Stimulated activated naive B cell treated with anti-CD40 and anti-IgM and Interleukin-4, amounts not matched to agents 10 μg/mL and 1 μg/mL and 100 μg/mL, for 72 hours (primary cell): ENCODE results near the gene BMAL1.

Experiments used
- ATAC-seq, 2 donors: fragments of 150-1000 bp; cut with Tn5 transposase; replicated peaks; 2 replicates each; pipeline ENCODE4 v1.10.0; 2021; ENCODE audit warnings: moderate library complexity in 1 of 2
- DNase-seq: peaks from one replicate; pipeline ENCODE4 v3.0.0; 2021
- H3K27ac Mint-ChIP-seq: one replicate; pipeline ENCODE4 v1.8.0; 2022; ENCODE audit warnings: mild to moderate bottlenecking, mixed read lengths
- H3K27me3 Mint-ChIP-seq, 2 donors: one replicate each; pipeline ENCODE4 v1.8.0; 2022; ENCODE audit warnings: mixed read lengths in 2 of 2
- H3K36me3 Mint-ChIP-seq, 2 donors: one replicate each; pipeline ENCODE4 v1.8.0; 2022; ENCODE audit warnings: mixed read lengths in 2 of 2, mild to moderate bottlenecking in 1 of 2
- H3K4me1 Mint-ChIP-seq, 2 donors: one replicate each; pipeline ENCODE4 v1.8.0; 2022; ENCODE audit warnings: mixed read lengths in 2 of 2, mild to moderate bottlenecking in 1 of 2
- H3K4me3 Mint-ChIP-seq, 2 donors: one replicate each; pipeline ENCODE4 v1.8.0; 2022; ENCODE audit warnings: mild to moderate bottlenecking in 2 of 2, mixed read lengths in 2 of 2, moderate library complexity in 1 of 2
- H3K9me3 Mint-ChIP-seq, 2 donors: one replicate each; pipeline ENCODE4 v1.8.0; 2022; ENCODE audit warnings: mixed read lengths in 2 of 2, mild to moderate bottlenecking in 1 of 2

The BMAL1 gene

GRCh38 chr11:13277768-13278608 is at the start of gene BMAL1:
Gene BMAL1, plus strand, starts transcription at chr11:13277790. Its CDS starts 76,519 bp downstream, at chr11:13354309.
- DNase-seq, result peak; percentile 40
- peaks cover 9 to 18% of the 10 kb centered on the region in 2 donors for H3K36me3 Mint-ChIP-seq
- H3K9me3 Mint-ChIP-seq, result no peaks in the 10 kb centered on the region
- H3K4me3 Mint-ChIP-seq, result peak within 1 kb of the TSS; percentile 93 to 95
- peak within 1 kb of the TSS; percentile 91 for H3K27ac Mint-ChIP-seq
- H3K27me3 Mint-ChIP-seq, result peaks cover 14 to 29% of the 10 kb centered on the region in 2 donors
- peak; percentile 35 to 42 for ATAC-seq
- H3K4me1 Mint-ChIP-seq, result peaks cover 16 to 42% of the 10 kb centered on the region in 2 donors

DNA sequence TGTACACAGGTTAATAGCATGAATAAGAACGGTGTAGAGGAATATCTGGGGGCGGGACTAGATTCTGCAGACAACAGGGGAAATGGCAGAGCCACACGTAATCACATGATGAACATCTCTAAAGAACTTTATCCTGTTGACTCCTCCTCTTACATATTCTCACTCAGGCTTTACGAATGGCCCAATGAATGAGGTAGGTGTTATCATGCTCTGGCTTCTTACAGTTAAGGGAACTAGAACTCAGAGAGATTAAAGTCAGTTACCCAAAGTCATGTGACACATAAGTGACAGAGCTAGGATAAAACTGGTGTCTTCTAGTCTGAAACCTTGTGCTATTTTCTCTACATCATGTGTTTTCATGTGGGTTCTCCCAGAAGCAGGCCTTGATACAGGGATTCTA is 49.0 kb upstream of the BMAL1 start:
- Mint-ChIP-seq H3K4me3 (no peak overlapping the region), H3K4me1 (peaks cover 13 to 26% of the 10 kb centered on the region in 2 donors), H3K36me3 (no peaks in the 10 kb centered on the region), H3K27ac (no peak overlapping the region), H3K9me3 (no peaks in the 10 kb centered on the region), H3K27me3 (no peaks in the 10 kb centered on the region)
- DNase-seq (no peak), ATAC-seq (peak; percentile 73 to 82)

DNA sequence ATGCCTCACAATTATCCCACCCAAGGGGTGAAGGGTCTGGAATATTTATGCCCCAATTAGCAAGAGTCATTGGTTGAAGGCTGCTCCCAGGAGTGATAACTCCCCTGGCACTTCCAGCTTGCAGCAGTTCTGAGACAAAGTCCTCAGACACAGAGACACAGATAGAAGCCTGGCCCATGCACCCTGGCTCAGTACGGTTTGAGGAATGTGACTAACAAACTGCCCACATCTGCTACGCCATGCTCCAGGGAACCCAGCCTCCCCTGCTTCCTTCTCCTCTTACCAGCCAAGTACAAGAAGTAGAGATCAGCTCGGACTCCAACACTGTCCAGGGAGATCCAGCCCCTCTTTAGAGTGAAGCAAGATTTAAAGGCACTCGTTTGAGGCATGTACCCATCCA is 48.5 kb upstream of the BMAL1 start:
- DNase-seq (no peak), ATAC-seq (peak; percentile 56 to 57)
- H3K36me3 Mint-ChIP-seq, result no peaks in the 10 kb centered on the region
- H3K27me3 Mint-ChIP-seq, result no peaks in the 10 kb centered on the region
- H3K27ac Mint-ChIP-seq, result no peak overlapping the region
- no peaks in the 10 kb centered on the region for H3K9me3 Mint-ChIP-seq
- no peak overlapping the region for H3K4me3 Mint-ChIP-seq
- peaks cover 13 to 26% of the 10 kb centered on the region in 2 donors for H3K4me1 Mint-ChIP-seq

- ATAC-seq, result no peak
- Mint-ChIP-seq H3K9me3 (no peaks in the 10 kb centered on the region), H3K4me3 (no peak overlapping the region), H3K27me3 (no peaks in the 10 kb centered on the region), H3K36me3 (no peaks in the 10 kb centered on the region), H3K4me1 (peaks cover 13 to 26% of the 10 kb centered on the region in 2 donors), H3K27ac (no peak overlapping the region)
- DNase-seq, result no peak
These were observed 47.8 kb upstream of the BMAL1 start for GRCh38 chr11:13229711-13230318.

DNA sequence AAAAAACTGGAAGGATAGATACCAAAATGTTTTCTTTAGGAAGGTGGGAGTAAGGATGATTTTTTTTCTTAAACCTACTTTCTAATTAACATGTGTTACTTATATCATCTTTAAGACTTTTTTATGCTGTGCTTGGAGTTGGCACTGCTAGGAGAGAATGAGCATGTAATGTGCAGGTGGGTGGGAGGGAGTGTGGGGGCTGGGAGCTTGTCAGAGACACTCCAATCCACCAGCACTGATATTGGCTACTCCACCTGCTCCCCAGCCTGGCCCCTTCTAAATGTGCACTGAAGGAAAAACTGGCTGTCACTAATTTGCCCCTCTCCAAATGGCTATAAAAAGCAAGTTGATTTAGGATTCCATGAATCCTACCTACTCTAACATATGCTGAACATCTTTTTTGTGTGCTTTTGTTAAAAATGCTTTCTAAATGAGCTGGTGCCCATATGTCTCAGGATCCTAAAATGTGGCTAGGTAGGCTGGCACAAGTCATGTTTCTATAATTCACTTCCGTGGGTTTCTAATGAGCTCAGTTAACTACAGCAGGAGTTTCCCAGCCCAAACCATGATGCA is 44.3 kb upstream of the BMAL1 start:
- H3K4me1 Mint-ChIP-seq, result peaks cover 10 to 19% of the 10 kb centered on the region in 2 donors
- H3K36me3 Mint-ChIP-seq, result no peaks in the 10 kb centered on the region
- ATAC-seq (no peak), DNase-seq (no peak)
- no peaks in the 10 kb centered on the region for H3K27me3 Mint-ChIP-seq
- peaks cover 4 to 6% of the 10 kb centered on the region in 2 donors for H3K9me3 Mint-ChIP-seq
- H3K4me3 Mint-ChIP-seq, result no peak overlapping the region
- no peak overlapping the region for H3K27ac Mint-ChIP-seq

GRCh38 chr11:13235895-13236294 is 41.7 kb upstream of the BMAL1 start:
- H3K27me3 Mint-ChIP-seq, result peaks cover 0 to 4% of the 10 kb centered on the region in 2 donors
- peaks cover 2 to 6% of the 10 kb centered on the region in 2 donors for H3K4me1 Mint-ChIP-seq
- DNase-seq (no peak), ATAC-seq (no peak)
- peaks cover 4 to 6% of the 10 kb centered on the region in 2 donors for H3K9me3 Mint-ChIP-seq
- no peaks in the 10 kb centered on the region for H3K36me3 Mint-ChIP-seq
- no peak overlapping the region for H3K4me3 Mint-ChIP-seq
- H3K27ac Mint-ChIP-seq, result no peak overlapping the region

- H3K4me1 Mint-ChIP-seq, result peaks cover 2 to 6% of the 10 kb centered on the region in 2 donors
- DNase-seq (no peak), ATAC-seq (no peak)
- H3K9me3 Mint-ChIP-seq, result peaks cover 4 to 6% of the 10 kb centered on the region in 2 donors
- peaks cover 0 to 4% of the 10 kb centered on the region in 2 donors for H3K27me3 Mint-ChIP-seq
- no peaks in the 10 kb centered on the region for H3K36me3 Mint-ChIP-seq
- no peak overlapping the region for H3K4me3 Mint-ChIP-seq
- no peak overlapping the region for H3K27ac Mint-ChIP-seq
These were observed 41.0 kb upstream of the BMAL1 start for GRCh38 chr11:13236626-13237025.

DNA sequence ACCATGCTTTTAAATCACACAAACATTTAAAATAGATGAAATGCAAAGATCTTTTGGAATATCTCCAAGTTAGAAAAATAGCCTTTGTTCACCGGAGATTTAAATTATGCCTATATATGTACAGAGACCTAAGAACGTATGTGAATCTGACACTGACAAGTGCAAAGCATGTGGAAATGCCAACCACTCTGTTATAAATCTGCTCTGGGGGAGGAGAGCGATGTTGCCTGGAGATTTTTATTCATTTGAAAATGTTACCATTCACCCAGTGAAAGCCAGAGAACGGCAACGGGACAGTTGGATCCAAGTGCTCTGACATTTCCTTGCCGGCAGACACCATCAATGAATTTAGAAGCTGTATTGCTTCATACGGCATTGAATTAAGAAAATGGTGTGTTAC is 39.8 kb upstream of the BMAL1 start:
- no peak for DNase-seq
- H3K9me3 Mint-ChIP-seq, result peaks cover 4 to 6% of the 10 kb centered on the region in 2 donors
- no peaks in the 10 kb centered on the region for H3K36me3 Mint-ChIP-seq
- H3K4me3 Mint-ChIP-seq, result no peak overlapping the region
- peaks cover 0 to 4% of the 10 kb centered on the region in 2 donors for H3K27me3 Mint-ChIP-seq
- ATAC-seq, result no peak
- H3K4me1 Mint-ChIP-seq, result peaks cover 2 to 6% of the 10 kb centered on the region in 2 donors
- H3K27ac Mint-ChIP-seq, result no peak overlapping the region

GRCh38 chr11:13238879-13239514 is 38.6 kb upstream of the BMAL1 start:
- DNase-seq, result peak; percentile 4
- H3K4me1 Mint-ChIP-seq, result peaks cover 2 to 6% of the 10 kb centered on the region in 2 donors
- peaks cover 4 to 10% of the 10 kb centered on the region in 2 donors for H3K27me3 Mint-ChIP-seq
- no peaks in the 10 kb centered on the region for H3K36me3 Mint-ChIP-seq
- H3K4me3 Mint-ChIP-seq, result no peak overlapping the region
- peak; percentile 67 to 71 for ATAC-seq
- H3K27ac Mint-ChIP-seq, result no peak overlapping the region
- peaks cover 4 to 6% of the 10 kb centered on the region in 2 donors for H3K9me3 Mint-ChIP-seq

GRCh38 chr11:13242564-13242963 is 35.0 kb upstream of the BMAL1 start:
- Mint-ChIP-seq H3K9me3 (no peaks in the 10 kb centered on the region), H3K4me3 (no peak overlapping the region), H3K27me3 (peaks cover 25 to 26% of the 10 kb centered on the region in 2 donors), H3K36me3 (no peaks in the 10 kb centered on the region), H3K27ac (no peak overlapping the region), H3K4me1 (peaks cover 2 to 6% of the 10 kb centered on the region in 2 donors)
- no peak for DNase-seq
- ATAC-seq, result no peak

GRCh38 chr11:13247606-13248296 is 29.8 kb upstream of the BMAL1 start:
- ATAC-seq, result no peak
- no peak overlapping the region for H3K27ac Mint-ChIP-seq
- no peaks in the 10 kb centered on the region for H3K4me1 Mint-ChIP-seq

DNA sequence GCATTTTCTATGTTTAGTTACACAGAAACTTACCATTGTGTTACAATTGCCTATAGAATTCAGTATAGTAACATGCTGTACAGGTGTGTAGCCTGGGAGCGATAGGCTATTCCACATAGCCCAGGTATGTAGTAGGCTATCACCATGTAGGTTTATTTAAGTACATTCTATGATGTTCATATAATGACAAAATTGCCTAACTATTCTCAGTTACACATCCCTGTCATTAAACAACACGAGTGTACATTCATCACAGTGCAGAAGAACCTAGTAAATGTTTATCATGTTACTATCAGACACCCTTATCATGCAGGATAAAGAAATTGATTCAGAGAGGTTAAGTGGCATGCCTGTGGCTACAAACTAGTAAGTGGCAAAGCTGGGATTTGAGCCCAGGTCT is 28.4 kb upstream of the BMAL1 start:
- H3K27me3 Mint-ChIP-seq, result peaks cover 16 to 21% of the 10 kb centered on the region in 2 donors
- no peak overlapping the region for H3K27ac Mint-ChIP-seq
- no peaks in the 10 kb centered on the region for H3K4me1 Mint-ChIP-seq
- H3K9me3 Mint-ChIP-seq, result no peaks in the 10 kb centered on the region
- ATAC-seq (no peak), DNase-seq (no peak)
- no peaks in the 10 kb centered on the region for H3K36me3 Mint-ChIP-seq
- no peak overlapping the region for H3K4me3 Mint-ChIP-seq

More at GRCh38 chr11:13247606-13248296, 29.8 kb upstream of the BMAL1 start:
- no peaks in the 10 kb centered on the region for H3K9me3 Mint-ChIP-seq
- DNase-seq, result no peak
- no peak overlapping the region for H3K4me3 Mint-ChIP-seq
- peaks cover 23 to 27% of the 10 kb centered on the region in 2 donors for H3K27me3 Mint-ChIP-seq
- H3K36me3 Mint-ChIP-seq, result no peaks in the 10 kb centered on the region

DNA sequence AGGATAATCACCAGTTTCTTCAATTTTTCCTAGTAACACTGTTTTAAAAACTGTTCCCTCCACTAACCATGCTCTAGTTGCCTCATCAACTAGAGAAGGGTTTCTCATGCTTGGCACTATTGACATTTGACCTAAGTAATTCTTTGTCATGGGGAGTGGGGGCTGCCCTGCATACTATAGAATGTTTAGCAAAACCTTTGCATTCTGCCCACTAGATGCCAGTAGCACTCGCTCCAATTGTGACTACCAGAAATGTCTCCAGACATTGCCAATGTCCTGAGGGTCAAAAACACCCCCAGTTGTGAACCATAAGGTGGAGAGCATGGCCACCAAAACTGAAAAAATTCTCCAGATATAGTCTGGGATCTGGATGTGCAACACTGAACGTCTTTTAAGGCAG is 27.6 kb upstream of the BMAL1 start:
- H3K27ac Mint-ChIP-seq, result no peak overlapping the region
- no peaks in the 10 kb centered on the region for H3K9me3 Mint-ChIP-seq
- ATAC-seq, result peak in 1 of 2 donors; percentile 23
- peaks cover 12 to 14% of the 10 kb centered on the region in 2 donors for H3K27me3 Mint-ChIP-seq
- no peak overlapping the region for H3K4me3 Mint-ChIP-seq
- no peak for DNase-seq
- no peaks in the 10 kb centered on the region for H3K36me3 Mint-ChIP-seq
- H3K4me1 Mint-ChIP-seq, result no peaks in the 10 kb centered on the region

DNA sequence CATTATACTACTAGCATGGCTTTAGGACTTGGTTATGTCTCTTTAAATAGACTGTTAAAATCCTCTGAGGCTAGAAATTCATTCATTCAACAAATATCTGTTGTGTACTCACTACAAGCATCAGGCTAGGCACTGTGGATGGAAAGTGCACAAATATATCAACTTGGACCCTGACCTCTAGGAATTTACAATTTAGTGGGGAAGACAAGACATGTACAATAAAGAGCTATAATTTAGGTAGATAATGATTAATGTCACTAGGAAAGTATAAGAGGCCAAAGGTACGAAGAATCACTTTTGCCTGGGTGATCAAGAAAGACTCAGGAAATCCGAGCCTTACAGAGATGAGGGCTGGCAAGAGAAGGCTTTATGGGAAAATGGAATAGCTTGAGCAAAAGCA is 25.6 kb upstream of the BMAL1 start:
- Mint-ChIP-seq H3K36me3 (no peaks in the 10 kb centered on the region), H3K9me3 (no peaks in the 10 kb centered on the region), H3K27ac (no peak overlapping the region), H3K27me3 (peaks cover 7 to 8% of the 10 kb centered on the region in 2 donors), H3K4me3 (no peak overlapping the region), H3K4me1 (no peaks in the 10 kb centered on the region)
- ATAC-seq (no peak), DNase-seq (no peak)
